Measurements from ENCODE around the gene TNFSF4.
"Not testable (repeated sequence)": the region's sequence is repeated elsewhere in the genome, so short reads cannot be mapped to it uniquely, and the experiment has no call there.

TNFSF4 gene

GRCh38 chr1:173176246-173176645 lies 30.9 kb downstream of the TNFSF4 start:
- Histone ChIP-seq H3K9me3 (ENCODE audit: control insufficient read depth, insufficient read depth, low read length) (peaks cover 3% of the 10 kb centered on the region), H3K27me3 (ENCODE audit: control insufficient read depth, insufficient read depth, low read length) (no peaks in the 10 kb centered on the region), H3K36me3 (ENCODE audit: control insufficient read depth, insufficient read depth, low read length) (no peaks in the 10 kb centered on the region), H3K4me3 (ENCODE audit: low read depth, low read length) (no peak overlapping the region), H3K9ac (ENCODE audit: low read depth, low read length) (no peak overlapping the region), H3K4me1 (ENCODE audit: control insufficient read depth, insufficient read depth, low read length) (no peaks in the 10 kb centered on the region)

- Histone ChIP-seq H3K27me3 (ENCODE audit: control insufficient read depth, insufficient read depth, low read length) (no peaks in the 10 kb centered on the region), H3K9me3 (ENCODE audit: control insufficient read depth, insufficient read depth, low read length) (peaks cover 3% of the 10 kb centered on the region), H3K4me3 (ENCODE audit: low read depth, low read length) (no peak overlapping the region), H3K9ac (ENCODE audit: low read depth, low read length) (no peak overlapping the region), H3K4me1 (ENCODE audit: control insufficient read depth, insufficient read depth, low read length) (no peaks in the 10 kb centered on the region), H3K36me3 (ENCODE audit: control insufficient read depth, insufficient read depth, low read length) (no peaks in the 10 kb centered on the region)
These were observed 31.5 kb downstream of the TNFSF4 start for GRCh38 chr1:173175514-173176145.

GRCh38 chr1:173173388-173173787 lies 33.7 kb downstream of the TNFSF4 start:
- Histone ChIP-seq H3K27me3 (ENCODE audit: control insufficient read depth, insufficient read depth, low read length) (no peaks in the 10 kb centered on the region), H3K36me3 (ENCODE audit: control insufficient read depth, insufficient read depth, low read length) (no peaks in the 10 kb centered on the region), H3K9me3 (ENCODE audit: control insufficient read depth, insufficient read depth, low read length) (peaks cover 3% of the 10 kb centered on the region), H3K4me3 (ENCODE audit: low read depth, low read length) (no peak overlapping the region), H3K9ac (ENCODE audit: low read depth, low read length) (no peak overlapping the region), H3K4me1 (ENCODE audit: control insufficient read depth, insufficient read depth, low read length) (no peaks in the 10 kb centered on the region)

GRCh38 chr1:173171152-173171551 lies 36.0 kb downstream of the TNFSF4 start:
- no peaks in the 10 kb centered on the region for H3K4me1 ChIP-seq (ENCODE audit: control insufficient read depth, insufficient read depth, low read length)
- H3K27me3 ChIP-seq (ENCODE audit: control insufficient read depth, insufficient read depth, low read length): no peaks in the 10 kb centered on the region
- no peaks in the 10 kb centered on the region for H3K36me3 ChIP-seq (ENCODE audit: control insufficient read depth, insufficient read depth, low read length)
- H3K4me3 ChIP-seq (ENCODE audit: low read depth, low read length): no peak overlapping the region
- H3K9ac ChIP-seq (ENCODE audit: low read depth, low read length): no peak overlapping the region
- H3K9me3 ChIP-seq (ENCODE audit: control insufficient read depth, insufficient read depth, low read length): peaks cover 3% of the 10 kb centered on the region

- Histone ChIP-seq H3K9me3 (ENCODE audit: control insufficient read depth, insufficient read depth, low read length) (peaks cover 3% of the 10 kb centered on the region), H3K27me3 (ENCODE audit: control insufficient read depth, insufficient read depth, low read length) (no peaks in the 10 kb centered on the region), H3K9ac (ENCODE audit: low read depth, low read length) (no peak overlapping the region), H3K4me1 (ENCODE audit: control insufficient read depth, insufficient read depth, low read length) (no peaks in the 10 kb centered on the region), H3K36me3 (ENCODE audit: control insufficient read depth, insufficient read depth, low read length) (no peaks in the 10 kb centered on the region), H3K4me3 (ENCODE audit: low read depth, low read length) (no peak overlapping the region)
These were observed 38.2 kb downstream of the TNFSF4 start for GRCh38 chr1:173168941-173169340.

GRCh38 chr1:173164686-173165085 lies 42.4 kb downstream of the TNFSF4 start:
- Histone ChIP-seq H3K4me1 (ENCODE audit: control insufficient read depth, insufficient read depth, low read length) (no peaks in the 10 kb centered on the region), H3K4me3 (ENCODE audit: low read depth, low read length) (no peak overlapping the region), H3K9ac (ENCODE audit: low read depth, low read length) (no peak overlapping the region), H3K36me3 (ENCODE audit: control insufficient read depth, insufficient read depth, low read length) (no peaks in the 10 kb centered on the region), H3K9me3 (ENCODE audit: control insufficient read depth, insufficient read depth, low read length) (no peaks in the 10 kb centered on the region), H3K27me3 (ENCODE audit: control insufficient read depth, insufficient read depth, low read length) (no peaks in the 10 kb centered on the region)

- H3K9ac ChIP-seq (ENCODE audit: low read depth, low read length): no peak overlapping the region
- H3K36me3 ChIP-seq (ENCODE audit: control insufficient read depth, insufficient read depth, low read length): no peaks in the 10 kb centered on the region
- H3K4me1 ChIP-seq (ENCODE audit: control insufficient read depth, insufficient read depth, low read length): no peaks in the 10 kb centered on the region
- no peaks in the 10 kb centered on the region for H3K9me3 ChIP-seq (ENCODE audit: control insufficient read depth, insufficient read depth, low read length)
- no peaks in the 10 kb centered on the region for H3K27me3 ChIP-seq (ENCODE audit: control insufficient read depth, insufficient read depth, low read length)
- no peak overlapping the region for H3K4me3 ChIP-seq (ENCODE audit: low read depth, low read length)
These were observed 43.0 kb downstream of the TNFSF4 start for GRCh38 chr1:173164178-173164577.

GRCh38 chr1:173163222-173163621 lies 43.9 kb downstream of the TNFSF4 start:
- H3K9ac ChIP-seq (ENCODE audit: low read depth, low read length): no peak overlapping the region
- H3K4me3 ChIP-seq (ENCODE audit: low read depth, low read length): no peak overlapping the region
- H3K36me3 ChIP-seq (ENCODE audit: control insufficient read depth, insufficient read depth, low read length): no peaks in the 10 kb centered on the region
- H3K9me3 ChIP-seq (ENCODE audit: control insufficient read depth, insufficient read depth, low read length): no peaks in the 10 kb centered on the region
- no peaks in the 10 kb centered on the region for H3K4me1 ChIP-seq (ENCODE audit: control insufficient read depth, insufficient read depth, low read length)
- no peaks in the 10 kb centered on the region for H3K27me3 ChIP-seq (ENCODE audit: control insufficient read depth, insufficient read depth, low read length)

- Histone ChIP-seq H3K9me3 (ENCODE audit: control insufficient read depth, insufficient read depth, low read length) (no peaks in the 10 kb centered on the region), H3K27me3 (ENCODE audit: control insufficient read depth, insufficient read depth, low read length) (no peaks in the 10 kb centered on the region), H3K9ac (ENCODE audit: low read depth, low read length) (no peak overlapping the region), H3K4me3 (ENCODE audit: low read depth, low read length) (no peak overlapping the region), H3K4me1 (ENCODE audit: control insufficient read depth, insufficient read depth, low read length) (no peaks in the 10 kb centered on the region), H3K36me3 (ENCODE audit: control insufficient read depth, insufficient read depth, low read length) (no peaks in the 10 kb centered on the region)
These were observed 44.5 kb downstream of the TNFSF4 start for GRCh38 chr1:173162601-173163000.

GRCh38 chr1:173161510-173162221 lies 45.5 kb downstream of the TNFSF4 start:
- Histone ChIP-seq H3K9me3 (ENCODE audit: control insufficient read depth, insufficient read depth, low read length) (no peaks in the 10 kb centered on the region), H3K4me3 (ENCODE audit: low read depth, low read length) (no peak overlapping the region), H3K4me1 (ENCODE audit: control insufficient read depth, insufficient read depth, low read length) (no peaks in the 10 kb centered on the region), H3K36me3 (ENCODE audit: control insufficient read depth, insufficient read depth, low read length) (no peaks in the 10 kb centered on the region), H3K9ac (ENCODE audit: low read depth, low read length) (no peak overlapping the region), H3K27me3 (ENCODE audit: control insufficient read depth, insufficient read depth, low read length) (no peaks in the 10 kb centered on the region)

- not testable (repeated sequence) for H3K27me3 ChIP-seq (ENCODE audit: control insufficient read depth, insufficient read depth, low read length); H3K9ac ChIP-seq (ENCODE audit: low read depth, low read length); H3K9me3 ChIP-seq (ENCODE audit: control insufficient read depth, insufficient read depth, low read length); H3K36me3 ChIP-seq (ENCODE audit: control insufficient read depth, insufficient read depth, low read length); H3K4me1 ChIP-seq (ENCODE audit: control insufficient read depth, insufficient read depth, low read length); H3K4me3 ChIP-seq (ENCODE audit: low read depth, low read length)
These were observed 53.2 kb downstream of the TNFSF4 start for GRCh38 chr1:173153964-173154363.

- Histone ChIP-seq H3K4me3 (ENCODE audit: low read depth, low read length) (no peak overlapping the region), H3K36me3 (ENCODE audit: control insufficient read depth, insufficient read depth, low read length) (no peaks in the 10 kb centered on the region), H3K9ac (ENCODE audit: low read depth, low read length) (no peak overlapping the region), H3K4me1 (ENCODE audit: control insufficient read depth, insufficient read depth, low read length) (no peaks in the 10 kb centered on the region), H3K9me3 (ENCODE audit: control insufficient read depth, insufficient read depth, low read length) (peaks cover 8% of the 10 kb centered on the region), H3K27me3 (ENCODE audit: control insufficient read depth, insufficient read depth, low read length) (no peaks in the 10 kb centered on the region)
These were observed 53.6 kb downstream of the TNFSF4 start for GRCh38 chr1:173153503-173153902.

All from iPS-15b (cell line).